ENCODE measurements around the gene SH3GLB1.

The SH3GLB1 gene

GRCh38 chr1:86774305-86775295, 70.2 kb downstream of the SH3GLB1 start:
- peak; percentile 44 to 52 for DNase-seq

GRCh38 chr1:86775395-86775794, 71.0 kb downstream of the SH3GLB1 start:
- no peak for DNase-seq

GRCh38 chr1:86776108-86776507, 71.7 kb downstream of the SH3GLB1 start:
- DNase-seq = no peak

GRCh38 chr1:86778569-86779239, 74.3 kb downstream of the SH3GLB1 start:
- no peak for DNase-seq

GRCh38 chr1:86779308-86780191, 75.2 kb downstream of the SH3GLB1 start:
- DNase-seq = no peak

- DNase-seq = no peak
These were observed 78.1 kb downstream of the SH3GLB1 start for GRCh38 chr1:86782482-86782881.

GRCh38 chr1:86787621-86788020, 83.2 kb downstream of the SH3GLB1 start:
- no peak for DNase-seq

- DNase-seq = no peak
These were observed 84.2 kb downstream of the SH3GLB1 start for GRCh38 chr1:86788300-86789206.

GRCh38 chr1:86795316-86795715, 90.9 kb downstream of the SH3GLB1 start:
- no peak for DNase-seq

All from stimulated activated CD4-positive, alpha-beta T cell treated with anti-CD3 and anti-CD28 coated beads, Interleukin-2, amount 100 ng/mL, for 24 hours (primary cell).